Stimulated activated effector memory CD8-positive, alpha-beta T cell treated with anti-CD3 and anti-CD28 coated beads, Interleukin-12 subunit alpha, Interleukin-12 subunit beta, amount 100 ng/mL, for 72 hours (primary cell): ENCODE results near the gene CPOX.

Source experiments
- ATAC-seq: fragments of 150-1000 bp; cut with Tn5 transposase; 2 replicates; pipeline ENCODE4 v1.10.0; 2021
- DNase-seq, 2 donors: peaks; one replicate each; pipeline ENCODE4 v3.0.0; 2021 to 2022; ENCODE audit warnings: low spot score in 2 of 2
- H3K27ac Mint-ChIP-seq: one replicate; pipeline ENCODE4 v1.8.0; 2022; ENCODE audit warnings: mild to moderate bottlenecking, mixed read lengths
- H3K36me3 Mint-ChIP-seq: one replicate; pipeline ENCODE4 v1.8.0; 2022; ENCODE audit warnings: mild to moderate bottlenecking, mixed read lengths
- H3K4me1 Mint-ChIP-seq: one replicate; pipeline ENCODE4 v1.8.0; 2022; ENCODE audit warnings: mixed read lengths
- H3K4me3 Mint-ChIP-seq: one replicate; pipeline ENCODE4 v1.8.0; 2022; ENCODE audit warnings: mild to moderate bottlenecking, mixed read lengths
- H3K9me3 Mint-ChIP-seq: one replicate; pipeline ENCODE4 v1.8.0; 2022; ENCODE audit warnings: mixed read lengths

CPOX gene

GRCh38 chr3:98581474-98581873 lies 11.9 kb downstream of the CPOX start:
- H3K36me3 Mint-ChIP-seq, result peaks cover 90% of the 10 kb centered on the region
- DNase-seq, result no peak
- H3K4me1 Mint-ChIP-seq, result peaks cover 28% of the 10 kb centered on the region
- H3K9me3 Mint-ChIP-seq, result no peaks in the 10 kb centered on the region
- no peak for ATAC-seq
- H3K4me3 Mint-ChIP-seq, result no peak overlapping the region
- H3K27ac Mint-ChIP-seq, result peak overlapping the region; percentile 17

- peaks cover 87% of the 10 kb centered on the region for H3K36me3 Mint-ChIP-seq
- H3K4me1 Mint-ChIP-seq, result peaks cover 28% of the 10 kb centered on the region
- peak overlapping the region; percentile 17 for H3K27ac Mint-ChIP-seq
These were observed 12.7 kb downstream of the CPOX start for GRCh38 chr3:98580401-98581386.

GRCh38 chr3:98577178-98577895 lies 16.1 kb downstream of the CPOX start:
- H3K27ac Mint-ChIP-seq, result peak overlapping the region; percentile 6
- ATAC-seq (no peak), DNase-seq (no peak)
- no peaks in the 10 kb centered on the region for H3K9me3 Mint-ChIP-seq
- no peak overlapping the region for H3K4me3 Mint-ChIP-seq
- peaks cover 57% of the 10 kb centered on the region for H3K36me3 Mint-ChIP-seq
- peaks cover 46% of the 10 kb centered on the region for H3K4me1 Mint-ChIP-seq

More at GRCh38 chr3:98580401-98581386, 12.7 kb downstream of the CPOX start:
- ATAC-seq (peak; percentile 61), DNase-seq (no peak)
- Mint-ChIP-seq H3K9me3 (no peaks in the 10 kb centered on the region), H3K4me3 (no peak overlapping the region)

- ATAC-seq (peak; percentile 89), DNase-seq (no peak)
- Mint-ChIP-seq H3K36me3 (peaks cover 26% of the 10 kb centered on the region), H3K4me1 (peaks cover 36% of the 10 kb centered on the region), H3K27ac (peak overlapping the region; percentile 83), H3K9me3 (no peaks in the 10 kb centered on the region), H3K4me3 (peak overlapping the region; percentile 42)
These were observed 19.3 kb downstream of the CPOX start for GRCh38 chr3:98574132-98574531.

- peaks cover 40% of the 10 kb centered on the region for H3K4me1 Mint-ChIP-seq
- peak overlapping the region; percentile 83 for H3K27ac Mint-ChIP-seq
- ATAC-seq, result no peak
- H3K36me3 Mint-ChIP-seq, result peaks cover 18% of the 10 kb centered on the region
- peak overlapping the region; percentile 42 for H3K4me3 Mint-ChIP-seq
- no peak for DNase-seq
- H3K9me3 Mint-ChIP-seq, result no peaks in the 10 kb centered on the region
These were observed 20.2 kb downstream of the CPOX start for GRCh38 chr3:98573181-98573728.

GRCh38 chr3:98568402-98568801 lies 25.0 kb downstream of the CPOX start:
- Mint-ChIP-seq H3K27ac (no peak overlapping the region), H3K4me1 (peaks cover 62% of the 10 kb centered on the region), H3K9me3 (no peaks in the 10 kb centered on the region), H3K36me3 (peaks cover 19% of the 10 kb centered on the region), H3K4me3 (peak overlapping the region; percentile 20)
- DNase-seq, result no peak
- ATAC-seq, result no peak

GRCh38 chr3:98567666-98568270 lies 25.6 kb downstream of the CPOX start:
- DNase-seq (no peak), ATAC-seq (peak; percentile 81)
- H3K9me3 Mint-ChIP-seq, result no peaks in the 10 kb centered on the region
- H3K4me1 Mint-ChIP-seq, result peaks cover 61% of the 10 kb centered on the region
- H3K36me3 Mint-ChIP-seq, result peaks cover 19% of the 10 kb centered on the region
- H3K4me3 Mint-ChIP-seq, result peak overlapping the region; percentile 20
- no peak overlapping the region for H3K27ac Mint-ChIP-seq

- Mint-ChIP-seq H3K4me1 (peaks cover 62% of the 10 kb centered on the region), H3K9me3 (no peaks in the 10 kb centered on the region), H3K4me3 (peak overlapping the region; percentile 54), H3K27ac (peak overlapping the region; percentile 72), H3K36me3 (peaks cover 19% of the 10 kb centered on the region)
- DNase-seq (no peak), ATAC-seq (no peak)
These were observed 27.6 kb downstream of the CPOX start for GRCh38 chr3:98565843-98566242.

- peak; percentile 77 for ATAC-seq
- H3K36me3 Mint-ChIP-seq, result peaks cover 19% of the 10 kb centered on the region
- no peaks in the 10 kb centered on the region for H3K9me3 Mint-ChIP-seq
- H3K4me1 Mint-ChIP-seq, result peaks cover 65% of the 10 kb centered on the region
- no peak for DNase-seq
- H3K27ac Mint-ChIP-seq, result peak overlapping the region; percentile 72
- peak overlapping the region; percentile 54 for H3K4me3 Mint-ChIP-seq
These were observed 28.2 kb downstream of the CPOX start for GRCh38 chr3:98565237-98565643.

GRCh38 chr3:98564282-98565005 lies 29.0 kb downstream of the CPOX start:
- H3K4me3 Mint-ChIP-seq, result peak overlapping the region; percentile 54
- peak overlapping the region; percentile 72 for H3K27ac Mint-ChIP-seq
- DNase-seq, result no peak
- H3K36me3 Mint-ChIP-seq, result peaks cover 19% of the 10 kb centered on the region
- H3K9me3 Mint-ChIP-seq, result no peaks in the 10 kb centered on the region
- peak; percentile 44 for ATAC-seq
- H3K4me1 Mint-ChIP-seq, result peaks cover 65% of the 10 kb centered on the region

GRCh38 chr3:98563661-98564281 lies 29.6 kb downstream of the CPOX start:
- Mint-ChIP-seq H3K36me3 (peaks cover 19% of the 10 kb centered on the region), H3K9me3 (no peaks in the 10 kb centered on the region), H3K4me3 (peak overlapping the region; percentile 54), H3K4me1 (peaks cover 70% of the 10 kb centered on the region), H3K27ac (peak overlapping the region; percentile 72)
- DNase-seq (no peak), ATAC-seq (peak; percentile 57)

- H3K4me3 Mint-ChIP-seq, result no peak overlapping the region
- no peaks in the 10 kb centered on the region for H3K9me3 Mint-ChIP-seq
- no peak overlapping the region for H3K27ac Mint-ChIP-seq
- no peak for ATAC-seq
- peaks cover 28% of the 10 kb centered on the region for H3K36me3 Mint-ChIP-seq
- peaks cover 72% of the 10 kb centered on the region for H3K4me1 Mint-ChIP-seq
- DNase-seq, result no peak
These were observed 31.5 kb downstream of the CPOX start for GRCh38 chr3:98561727-98562521.

- Mint-ChIP-seq H3K4me3 (peak overlapping the region; percentile 5), H3K27ac (peak overlapping the region; percentile 23), H3K36me3 (peaks cover 38% of the 10 kb centered on the region), H3K9me3 (no peaks in the 10 kb centered on the region), H3K4me1 (peaks cover 72% of the 10 kb centered on the region)
- DNase-seq, result no peak
- ATAC-seq, result no peak
These were observed 32.5 kb downstream of the CPOX start for GRCh38 chr3:98560911-98561310.
